Natural killer cell (primary cell): ENCODE data around the gene UBE2G2. TPM values are rescaled to one million over a fixed set of nuclear protein-coding genes. Genes with fewer than 3 reads are reported as not detected.

Experiments
- ATAC-seq, 3 donors: fragments of 150-1000 bp in 2 of 3; fragments of 200-7000 bp in 1 of 3; cut with Tn5 transposase; 1 replicate in 1 of 3; 2 replicates in 2 of 3; pipeline ENCODE4 v1.10.0; 2021; ENCODE audit warnings: mild to moderate bottlenecking in 2 of 3, moderate library complexity in 2 of 3
- DNase-seq, 2 donors: peaks; one replicate each; pipeline versions ENCODE4 v3.0.0 to v3.0.0-alpha.2; 2013 to 2021; ENCODE audit warnings: mixed read lengths in 1 of 2
- H3K27ac ChIP-seq: one replicate; pipeline ENCODE4 v1.5.1; 2013; ENCODE audit warnings: mild to moderate bottlenecking, low read length
- H3K27me3 ChIP-seq: one replicate; pipeline ENCODE4 v1.6.1; 2013; ENCODE audit warnings: low read length; ENCODE audit not compliant: control insufficient read depth, insufficient read depth
- H3K36me3 ChIP-seq: one replicate; pipeline ENCODE4 v1.6.1; 2013; ENCODE audit warnings: low read length; ENCODE audit not compliant: control insufficient read depth, insufficient read depth
- H3K4me1 ChIP-seq: one replicate; pipeline ENCODE4 v1.6.1; 2013; ENCODE audit warnings: low read length; ENCODE audit not compliant: control insufficient read depth, insufficient read depth
- H3K4me3 ChIP-seq: one replicate; pipeline ENCODE4 v1.5.1; 2013; ENCODE audit warnings: low read length
- H3K9me3 ChIP-seq: one replicate; pipeline ENCODE4 v1.6.1; 2013; ENCODE audit warnings: low read length; ENCODE audit not compliant: control insufficient read depth, insufficient read depth
- H3K27ac Mint-ChIP-seq, 2 donors: one replicate each; pipeline ENCODE4 v1.8.0; 2022; ENCODE audit warnings: mild to moderate bottlenecking in 2 of 2, mixed read lengths in 2 of 2, moderate library complexity in 1 of 2
- H3K27me3 Mint-ChIP-seq, 2 donors: one replicate each; pipeline ENCODE4 v1.8.0; 2022; ENCODE audit warnings: low read depth in 2 of 2, mixed read lengths in 2 of 2
- H3K36me3 Mint-ChIP-seq: one replicate; pipeline ENCODE4 v1.8.0; 2022; ENCODE audit warnings: mixed read lengths
- H3K4me1 Mint-ChIP-seq, 2 donors: one replicate each; pipeline ENCODE4 v1.8.0; 2022; ENCODE audit warnings: mixed read lengths in 2 of 2
- H3K4me3 Mint-ChIP-seq: one replicate; pipeline ENCODE4 v1.8.0; 2022; ENCODE audit warnings: mild to moderate bottlenecking, moderate library complexity, mixed read lengths
- H3K9me3 Mint-ChIP-seq, 2 donors: one replicate each; pipeline ENCODE4 v1.8.0; 2022; ENCODE audit warnings: mixed read lengths in 2 of 2
- whole genome bisulfite sequencing: methylation state at CpG from one replicate; pipeline ENCODE4 v1.1.7; 2013; ENCODE audit warnings: missing lambda C conversion rate; ENCODE audit not compliant: insufficient coverage; 5-methylcytosine and 5-hydroxymethylcytosine counted together
- intact Hi-C: fragments of 100-400 bp; cut with micrococcal nuclease; formaldehyde crosslinking; loops from one replicate; pipeline ENCODE4 v1.14.2; 2022
- total RNA-seq, 4 donors: library from RNA; stranded (reverse); fragments of 120-200 nt in 1 of 4; gene quantifications; one replicate each; pipeline versions ENCODE4 v1.2.3 to v1.2.4, GENCODE V29; 2013 to 2022
- TF ChIP-seq, protein P1 (sequence below): fragments of 200-600 bp; IDR thresholded peaks from one replicate; pipeline ENCODE4 v1.8.0; 2022; ENCODE audit warnings: antibody characterized with exemption

UBE2G2 gene
- total RNA-seq, 3 donors from 2014 or later (not counting 1 experiment from before 2014, with no cell fraction given) = 89.1 to 109 (median 107) TPM

DNA sequence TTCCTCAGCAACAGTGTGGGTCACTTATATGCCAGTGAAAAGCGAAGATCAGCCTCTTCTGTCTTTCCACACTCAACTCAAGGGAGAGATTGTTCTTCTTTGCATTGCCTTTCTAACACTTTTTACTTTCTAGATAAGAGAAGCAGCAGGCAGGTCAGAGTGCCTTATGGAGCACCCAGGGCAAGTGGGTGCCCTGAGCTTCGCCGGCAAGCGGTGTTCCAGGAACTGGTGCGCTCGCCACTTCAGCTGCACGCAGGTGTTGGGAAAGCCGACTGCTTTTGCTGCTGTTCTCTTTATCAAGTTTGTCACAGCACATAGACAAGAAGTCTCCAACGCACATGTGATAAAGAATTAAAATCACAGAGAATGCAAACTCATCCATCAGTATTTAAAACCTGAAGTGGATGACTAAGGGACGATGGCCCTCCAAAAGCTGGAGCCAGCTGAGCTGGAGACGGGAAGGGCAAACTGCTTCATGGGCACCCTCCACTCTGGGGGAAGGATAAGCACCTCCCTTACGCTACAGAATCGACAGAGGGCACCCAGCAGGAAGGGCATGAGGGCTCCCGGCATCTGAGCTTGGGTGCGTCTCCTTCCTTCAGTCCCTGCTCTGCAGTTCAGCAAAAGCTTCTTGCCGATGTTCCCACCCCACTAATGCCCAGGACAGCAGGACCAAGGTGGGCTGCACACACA is 20.7 kb downstream of the UBE2G2 start:
- H3K36me3 ChIP-seq = peaks cover 24% of the 10 kb centered on the region
- WGBS = 96% methylated on average over 16 of the region's 16 CpGs

DNA sequence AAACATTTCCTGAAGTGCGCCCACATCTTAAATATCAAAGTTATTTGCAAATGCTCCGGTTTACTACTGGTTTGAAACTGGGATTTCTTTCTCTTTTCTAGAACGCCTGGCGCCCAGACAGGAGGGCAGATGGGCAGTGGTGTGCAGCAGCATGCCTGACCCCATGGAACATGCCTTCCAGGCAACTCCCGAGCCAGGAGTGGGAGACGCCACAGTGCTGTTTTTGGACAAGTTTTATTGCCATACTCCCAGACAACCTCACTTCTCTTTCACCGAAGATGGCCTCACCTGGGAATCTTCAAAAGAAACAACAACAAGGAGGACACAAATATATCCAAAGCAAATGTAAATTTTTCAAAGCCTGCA is 21.5 kb downstream of the UBE2G2 start:
- H3K36me3 Mint-ChIP-seq = peaks cover 2% of the 10 kb centered on the region
- H3K36me3 ChIP-seq = peaks cover 30% of the 10 kb centered on the region

More for the DNA sequence above, 20.7 kb downstream of the UBE2G2 start:
- DNase-seq (no peak), ATAC-seq (no peak)
- TF ChIP-seq, protein P1, sequence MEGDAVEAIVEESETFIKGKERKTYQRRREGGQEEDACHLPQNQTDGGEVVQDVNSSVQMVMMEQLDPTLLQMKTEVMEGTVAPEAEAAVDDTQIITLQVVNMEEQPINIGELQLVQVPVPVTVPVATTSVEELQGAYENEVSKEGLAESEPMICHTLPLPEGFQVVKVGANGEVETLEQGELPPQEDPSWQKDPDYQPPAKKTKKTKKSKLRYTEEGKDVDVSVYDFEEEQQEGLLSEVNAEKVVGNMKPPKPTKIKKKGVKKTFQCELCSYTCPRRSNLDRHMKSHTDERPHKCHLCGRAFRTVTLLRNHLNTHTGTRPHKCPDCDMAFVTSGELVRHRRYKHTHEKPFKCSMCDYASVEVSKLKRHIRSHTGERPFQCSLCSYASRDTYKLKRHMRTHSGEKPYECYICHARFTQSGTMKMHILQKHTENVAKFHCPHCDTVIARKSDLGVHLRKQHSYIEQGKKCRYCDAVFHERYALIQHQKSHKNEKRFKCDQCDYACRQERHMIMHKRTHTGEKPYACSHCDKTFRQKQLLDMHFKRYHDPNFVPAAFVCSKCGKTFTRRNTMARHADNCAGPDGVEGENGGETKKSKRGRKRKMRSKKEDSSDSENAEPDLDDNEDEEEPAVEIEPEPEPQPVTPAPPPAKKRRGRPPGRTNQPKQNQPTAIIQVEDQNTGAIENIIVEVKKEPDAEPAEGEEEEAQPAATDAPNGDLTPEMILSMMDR = no peak
- Histone ChIP-seq H3K27ac (no peak overlapping the region), H3K4me1 (no peaks in the 10 kb centered on the region), H3K27me3 (no peaks in the 10 kb centered on the region), H3K9me3 (no peaks in the 10 kb centered on the region), H3K4me3 (no peak overlapping the region)
- Mint-ChIP-seq H3K27ac (no peak overlapping the region), H3K4me3 (no peak overlapping the region), H3K36me3 (no peaks in the 10 kb centered on the region), H3K4me1 (peaks cover 13 to 19% of the 10 kb centered on the region in 2 donors), H3K27me3 (no peaks in the 10 kb centered on the region), H3K9me3 (no peaks in the 10 kb centered on the region)
- intact Hi-C loops = no loop called here

DNA sequence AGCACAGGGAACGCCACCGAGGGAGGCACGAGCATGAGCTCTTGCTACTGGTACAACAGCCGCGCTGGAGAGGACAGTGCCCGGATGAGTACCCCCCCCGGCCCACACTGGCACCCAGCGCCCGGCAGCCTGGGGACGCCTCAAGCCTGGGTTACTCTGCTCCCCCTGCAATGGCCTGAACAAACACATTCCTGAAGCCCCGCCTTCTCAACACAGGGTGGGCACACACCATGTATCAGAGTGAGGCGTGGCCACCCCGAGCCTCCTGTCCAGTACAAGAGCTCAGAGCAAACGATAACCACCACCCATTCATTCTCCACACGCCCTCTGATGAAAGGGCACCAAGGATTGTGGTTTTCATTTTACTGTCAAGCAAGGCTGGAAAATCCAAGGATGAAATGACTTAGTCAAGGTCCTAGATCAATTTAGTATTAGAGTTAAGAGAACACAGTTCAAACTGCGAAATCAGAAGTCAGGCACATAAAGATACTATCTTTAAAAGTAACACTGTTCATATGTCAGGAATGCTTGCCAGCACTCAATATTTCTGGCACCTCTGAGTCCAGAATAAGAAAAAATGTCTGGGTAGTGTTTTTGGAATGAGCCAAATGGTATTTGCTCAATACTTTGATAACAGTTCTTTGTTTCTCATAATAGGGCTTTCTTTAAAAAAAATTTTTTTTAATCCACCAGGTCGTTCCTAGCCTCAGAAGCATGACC is 22.0 kb downstream of the UBE2G2 start:
- Mint-ChIP-seq H3K36me3 (peaks cover 8% of the 10 kb centered on the region), H3K4me1 (peaks cover 8 to 12% of the 10 kb centered on the region in 2 donors), H3K27me3 (no peaks in the 10 kb centered on the region), H3K4me3 (no peak overlapping the region), H3K27ac (no peak overlapping the region), H3K9me3 (no peaks in the 10 kb centered on the region)
- Histone ChIP-seq H3K27ac (no peak overlapping the region), H3K27me3 (no peaks in the 10 kb centered on the region), H3K4me3 (no peak overlapping the region), H3K9me3 (no peaks in the 10 kb centered on the region), H3K4me1 (no peaks in the 10 kb centered on the region), H3K36me3 (peaks cover 32% of the 10 kb centered on the region)
- 93% methylated on average over 17 of the region's 17 CpGs for WGBS
- TF ChIP-seq, protein P1 = no peak
- intact Hi-C loops = no loop called here
- ATAC-seq = no peak
- DNase-seq = no peak

More for the DNA sequence above, 21.5 kb downstream of the UBE2G2 start:
- WGBS = 90% methylated on average over 7 of the region's 7 CpGs
- Histone ChIP-seq H3K27me3 (no peaks in the 10 kb centered on the region), H3K9me3 (no peaks in the 10 kb centered on the region), H3K4me3 (no peak overlapping the region), H3K27ac (no peak overlapping the region), H3K4me1 (no peaks in the 10 kb centered on the region)
- H3K27ac Mint-ChIP-seq = no peak overlapping the region
- intact Hi-C loops = no loop called here
- H3K4me1 Mint-ChIP-seq = peaks cover 9 to 14% of the 10 kb centered on the region in 2 donors
- TF ChIP-seq, protein P1 = no peak
- ATAC-seq (no peak), DNase-seq (no peak)
- H3K4me3 Mint-ChIP-seq = no peak overlapping the region
- H3K9me3 Mint-ChIP-seq = no peaks in the 10 kb centered on the region
- no peaks in the 10 kb centered on the region for H3K27me3 Mint-ChIP-seq
